ENCODE results near the gene TRAPPC11.
A peak's percentile ranks its signal among the peaks of the same experiment; 100 is the strongest.
"Not testable (repeated sequence)": the region's sequence is repeated elsewhere in the genome, so short reads cannot be mapped to it uniquely, and the experiment has no call there.

Gene TRAPPC11

GRCh38 chr4:183716302-183716701, 57.2 kb downstream of the TRAPPC11 start:
- no peak for DNase-seq
- intact Hi-C loops (cut with DNase I): no loop called here

DNA sequence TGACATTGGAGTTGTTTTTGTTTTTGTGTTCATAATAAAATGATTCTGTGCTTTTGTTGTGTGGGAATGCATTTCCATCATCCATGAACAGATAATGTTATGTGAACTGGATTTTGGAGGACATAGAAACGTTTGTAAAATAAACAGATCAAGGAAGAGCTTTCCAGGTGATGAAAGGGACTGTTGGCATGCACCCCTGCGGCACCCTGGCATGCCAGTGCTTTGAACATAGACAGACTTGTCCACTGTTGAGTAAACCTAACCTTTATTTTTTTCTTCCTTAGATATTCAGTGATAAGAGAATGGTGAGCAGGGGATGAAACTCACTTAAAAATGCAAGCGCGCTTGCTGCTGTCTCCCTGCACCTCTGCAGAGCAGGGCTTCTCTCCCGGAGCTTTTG, 59.8 kb downstream of the TRAPPC11 start:
- DNase-seq: no peak
- intact Hi-C loops (cut with DNase I): no loop called here

DNA sequence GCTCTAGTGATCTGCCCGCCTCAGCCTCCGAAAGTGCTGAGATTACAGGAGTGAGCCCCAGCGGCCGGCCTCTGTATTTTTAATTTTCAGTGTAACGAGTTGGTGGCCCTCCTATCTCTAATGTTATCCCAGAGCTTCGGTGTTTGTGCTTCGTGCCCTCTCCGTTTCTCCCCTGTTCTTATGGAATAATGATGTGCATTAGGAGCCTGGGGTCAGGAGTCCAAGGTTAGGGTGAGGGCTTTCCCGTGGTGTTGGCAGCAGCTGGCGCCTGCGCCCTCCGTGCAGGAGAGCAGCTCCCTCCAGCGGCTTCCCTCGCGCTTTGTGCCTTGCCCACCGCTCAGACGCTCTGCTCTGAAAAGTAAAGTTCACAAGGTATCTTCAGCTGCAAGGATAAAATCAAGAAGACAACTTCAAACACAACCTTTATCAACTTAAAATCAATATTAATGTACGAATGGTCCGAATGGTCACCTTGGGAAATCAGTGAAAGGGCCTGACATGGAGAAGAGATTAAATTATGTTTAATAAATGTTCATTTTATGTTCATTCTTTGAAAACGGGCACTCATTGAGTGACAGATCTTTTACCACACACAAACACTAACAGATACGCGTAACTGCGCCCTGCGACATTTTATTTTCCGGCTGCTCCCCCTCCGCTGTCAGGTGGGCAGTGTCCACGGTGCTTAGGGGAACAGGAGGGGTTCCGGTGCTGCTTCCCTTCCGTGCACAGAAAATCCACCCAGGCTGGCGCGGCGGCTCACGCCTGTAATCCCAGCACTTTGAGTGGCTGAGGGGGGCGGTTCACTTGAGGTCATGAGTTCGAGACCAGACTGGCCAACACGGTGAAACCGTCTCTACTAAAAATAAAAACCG, 62.4 kb downstream of the TRAPPC11 start:
- peak in 5 of 10 donors; percentile 20 to 88 (median 30) for DNase-seq
- intact Hi-C loops (cut with DNase I): no loop called here

DNA sequence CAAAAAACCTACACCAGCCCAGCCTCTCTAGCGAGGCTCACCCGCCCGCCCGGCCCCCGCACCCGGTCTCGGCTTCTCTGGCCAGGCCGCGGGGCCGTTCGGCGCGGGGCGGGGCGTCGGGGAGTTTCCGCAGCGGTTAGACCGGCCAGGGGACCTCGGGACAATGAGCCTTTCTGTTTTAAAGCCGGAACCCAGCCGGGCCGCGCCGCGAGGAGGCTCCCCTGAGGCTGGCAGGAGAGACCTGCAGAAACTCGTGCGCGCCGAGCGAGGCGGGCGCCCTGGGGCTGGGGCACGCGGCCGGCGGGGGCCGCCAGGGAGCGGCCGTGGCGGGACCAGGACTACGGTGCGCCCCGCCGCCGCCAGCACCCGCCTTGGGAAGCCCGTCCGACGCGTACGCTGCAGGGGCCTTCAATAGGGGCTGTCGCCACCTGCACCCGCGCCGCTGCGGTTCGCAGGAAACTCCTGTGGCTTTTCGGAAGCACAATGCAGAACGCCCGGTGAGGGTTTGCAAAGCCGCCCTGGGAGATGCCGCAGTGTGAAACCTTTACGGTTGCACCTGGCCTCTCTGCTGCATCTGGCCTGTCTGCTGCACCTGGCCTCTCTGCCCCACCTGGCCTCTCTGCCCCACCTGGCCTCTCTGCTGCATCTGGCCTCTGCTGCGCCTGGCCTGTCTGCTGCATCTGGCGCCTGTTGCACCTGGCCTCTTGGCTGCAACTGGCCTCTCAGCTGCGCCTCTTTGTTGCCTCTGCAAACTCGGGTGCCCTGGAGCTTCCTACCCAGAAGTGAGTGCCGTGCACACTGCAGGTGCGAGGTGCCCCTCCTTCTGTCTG, 63.9 kb downstream of the TRAPPC11 start:
- DNase-seq: peak in 8 of 10 donors; percentile 25 to 90 (median 46)
- intact Hi-C loops (cut with DNase I): no loop called here

- DNase-seq: no peak
- intact Hi-C loops (cut with DNase I): no loop called here
Measured at GRCh38 chr4:183723561-183724228, 64.6 kb downstream of the TRAPPC11 start.

GRCh38 chr4:183725585-183725984, 66.5 kb downstream of the TRAPPC11 start:
- intact Hi-C loops (cut with DNase I): not testable (repeated sequence)

GRCh38 chr4:183727482-183727881, 68.4 kb downstream of the TRAPPC11 start:
- intact Hi-C loops (cut with DNase I): no loop called here
- no peak for DNase-seq

More at GRCh38 chr4:183725585-183725984, 66.5 kb downstream of the TRAPPC11 start:
- DNase-seq: not testable (repeated sequence)

GRCh38 chr4:183728223-183729068, 69.4 kb downstream of the TRAPPC11 start:
- DNase-seq: peak in 1 of 10 donors; percentile 45
- intact Hi-C loops (cut with DNase I): no loop called here

- DNase-seq: peak in 1 of 10 donors; percentile 47
- intact Hi-C loops (cut with DNase I): no loop called here
Measured at GRCh38 chr4:183729069-183729406, 69.9 kb downstream of the TRAPPC11 start.

GRCh38 chr4:183729430-183730328, 70.6 kb downstream of the TRAPPC11 start:
- intact Hi-C loops (cut with DNase I): no loop called here
- no peak for DNase-seq

GRCh38 chr4:183732296-183732695, 73.2 kb downstream of the TRAPPC11 start:
- intact Hi-C loops (cut with DNase I): no loop called here
- no peak for DNase-seq

- peak in 1 of 10 donors; percentile 77 for DNase-seq
- intact Hi-C loops (cut with DNase I): no loop called here
Measured at GRCh38 chr4:183733181-183733580, 74.1 kb downstream of the TRAPPC11 start.

- intact Hi-C loops (cut with DNase I): no loop called here
- DNase-seq: no peak
Measured at GRCh38 chr4:183738081-183738673, 79.1 kb downstream of the TRAPPC11 start.

GRCh38 chr4:183738961-183739360, 79.9 kb downstream of the TRAPPC11 start:
- DNase-seq: no peak
- intact Hi-C loops (cut with DNase I): no loop called here

- intact Hi-C loops (cut with DNase I): no loop called here
- DNase-seq: peak in 2 of 10 donors; percentile 72 to 80
Measured at GRCh38 chr4:183746305-183747229, 87.5 kb downstream of the TRAPPC11 start.

- no peak for DNase-seq
- intact Hi-C loops (cut with DNase I): no loop called here
Measured at GRCh38 chr4:183747380-183747779, 88.3 kb downstream of the TRAPPC11 start.

DNA sequence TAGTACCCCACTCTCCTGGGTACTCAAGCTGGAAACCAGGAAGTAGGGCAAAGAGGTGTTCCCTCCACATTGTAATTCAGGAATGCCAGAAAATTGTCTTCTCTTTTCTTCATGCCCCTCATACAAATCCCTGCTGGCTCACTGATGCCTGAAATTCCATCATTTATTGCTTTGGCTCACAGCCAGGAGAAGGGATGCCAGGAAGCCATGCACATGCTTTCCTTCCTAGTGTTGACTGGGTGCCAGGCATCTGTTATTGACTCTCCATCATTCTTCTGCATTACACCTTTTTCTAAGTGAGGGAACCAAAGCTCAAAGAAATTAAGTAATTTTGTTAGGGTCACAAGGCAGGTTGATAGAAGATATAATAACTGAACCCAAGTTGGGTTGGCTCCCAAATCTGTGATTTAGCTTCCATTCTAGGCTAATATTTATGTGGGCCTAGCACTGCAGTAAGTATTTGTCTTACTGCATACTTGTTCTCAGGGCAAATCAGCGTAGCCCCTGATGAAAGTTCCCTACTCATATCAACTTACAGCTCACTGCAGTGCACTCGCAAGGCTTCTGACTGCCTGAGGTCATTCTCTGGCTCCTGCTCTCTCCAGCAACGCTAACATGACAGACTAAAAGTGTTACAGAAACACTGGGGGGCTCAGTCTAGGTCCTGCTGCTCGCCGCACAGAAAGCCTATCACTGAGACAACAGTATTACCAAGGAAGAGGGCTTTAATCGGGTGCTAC, 89.0 kb downstream of the TRAPPC11 start:
- intact Hi-C loops (cut with DNase I): no loop called here
- no peak for DNase-seq
